ENCODE data around the gene PLEKHA4.
"Not testable (repeated sequence)": the region's sequence is repeated elsewhere in the genome, so short reads cannot be mapped to it uniquely, and the experiment has no call there.

PLEKHA4 gene

DNA sequence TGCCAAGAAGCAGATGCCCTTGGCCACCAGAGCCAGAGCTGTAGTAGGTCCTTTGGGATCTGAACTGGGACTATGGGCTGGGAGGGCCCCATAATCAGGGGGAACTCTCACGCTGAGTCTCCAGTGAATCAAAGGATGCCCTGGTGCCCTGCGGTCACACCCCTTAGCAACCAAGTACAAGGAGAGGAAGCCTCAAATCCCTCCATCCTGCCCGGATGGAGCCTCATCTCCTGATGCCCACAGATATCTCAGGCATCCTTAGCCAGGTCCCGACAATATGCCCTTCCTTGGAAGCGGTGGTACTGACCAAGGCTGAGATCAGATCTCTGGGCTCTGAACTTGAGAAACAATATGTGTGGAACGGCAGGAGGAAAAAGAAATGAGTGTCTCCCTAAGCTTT, 1.7 kb downstream of the PLEKHA4 start:
- no peak for DNase-seq (ENCODE audit: low spot score)

- DNase-seq (ENCODE audit: low spot score): no peak
Measured at GRCh38 chr19:48862827-48863226, 5.6 kb downstream of the PLEKHA4 start.

DNA sequence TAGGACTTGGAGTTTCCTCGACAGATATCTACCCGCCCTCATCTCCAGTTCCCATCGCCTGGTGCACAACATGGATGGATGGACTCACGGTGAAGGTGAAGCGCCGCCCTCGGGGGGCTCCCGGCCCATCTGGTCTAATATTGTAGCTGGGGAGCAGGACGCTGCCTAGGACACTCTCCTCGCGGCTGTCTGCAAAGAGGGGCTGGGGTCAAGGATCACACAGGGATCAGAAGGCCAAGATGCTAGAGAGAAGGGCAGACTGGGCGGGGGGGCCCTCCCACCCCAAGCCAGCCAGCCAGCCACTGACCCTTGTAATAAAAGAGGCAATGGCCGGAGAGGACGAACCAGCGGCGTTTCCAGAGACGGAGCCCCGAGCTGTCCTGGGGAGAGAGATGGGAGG, 7.1 kb downstream of the PLEKHA4 start:
- no peak for DNase-seq (ENCODE audit: low spot score)

DNA sequence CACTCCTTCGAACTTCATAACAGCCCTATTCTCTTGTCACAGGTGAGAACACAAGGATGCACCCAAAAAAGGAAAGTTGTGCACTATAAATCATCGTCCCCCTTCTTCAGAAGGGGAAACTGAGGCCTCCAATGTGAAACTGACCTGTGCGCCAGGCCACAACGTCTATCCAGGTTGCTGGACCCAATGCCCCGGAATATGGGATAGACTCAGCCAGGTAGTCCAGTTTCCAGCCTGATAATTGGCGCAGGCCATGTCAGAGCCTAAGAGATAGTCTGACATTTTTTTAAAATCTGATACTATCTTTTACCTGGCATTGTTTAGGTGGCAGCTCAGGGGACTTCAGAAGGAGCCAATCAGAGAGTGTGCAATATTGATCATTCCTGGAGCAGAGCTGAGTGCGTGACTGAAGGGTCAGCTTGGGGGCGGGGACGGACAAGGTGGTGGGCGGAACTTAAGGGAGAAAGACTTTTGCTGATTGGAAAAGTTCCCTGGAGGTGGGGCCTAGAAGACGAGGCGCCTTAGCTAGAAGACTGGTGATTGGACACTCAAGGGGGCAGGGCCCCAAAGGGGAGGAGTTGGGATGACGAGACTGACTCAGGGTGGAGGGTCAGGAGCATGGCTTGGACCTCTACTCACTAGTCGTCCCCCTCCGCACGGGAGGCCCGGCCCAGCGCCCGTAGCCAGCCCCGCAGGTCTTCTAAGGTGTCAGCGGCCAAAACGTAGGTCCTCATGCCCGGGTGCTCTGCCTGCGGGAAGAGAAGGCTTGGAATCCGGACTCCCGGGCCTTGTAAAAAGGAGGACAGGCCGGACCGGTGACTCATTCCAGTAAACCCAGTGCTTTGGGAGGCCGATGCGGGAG, 8.5 kb downstream of the PLEKHA4 start:
- peak; percentile 52 for DNase-seq (ENCODE audit: low spot score)

DNA sequence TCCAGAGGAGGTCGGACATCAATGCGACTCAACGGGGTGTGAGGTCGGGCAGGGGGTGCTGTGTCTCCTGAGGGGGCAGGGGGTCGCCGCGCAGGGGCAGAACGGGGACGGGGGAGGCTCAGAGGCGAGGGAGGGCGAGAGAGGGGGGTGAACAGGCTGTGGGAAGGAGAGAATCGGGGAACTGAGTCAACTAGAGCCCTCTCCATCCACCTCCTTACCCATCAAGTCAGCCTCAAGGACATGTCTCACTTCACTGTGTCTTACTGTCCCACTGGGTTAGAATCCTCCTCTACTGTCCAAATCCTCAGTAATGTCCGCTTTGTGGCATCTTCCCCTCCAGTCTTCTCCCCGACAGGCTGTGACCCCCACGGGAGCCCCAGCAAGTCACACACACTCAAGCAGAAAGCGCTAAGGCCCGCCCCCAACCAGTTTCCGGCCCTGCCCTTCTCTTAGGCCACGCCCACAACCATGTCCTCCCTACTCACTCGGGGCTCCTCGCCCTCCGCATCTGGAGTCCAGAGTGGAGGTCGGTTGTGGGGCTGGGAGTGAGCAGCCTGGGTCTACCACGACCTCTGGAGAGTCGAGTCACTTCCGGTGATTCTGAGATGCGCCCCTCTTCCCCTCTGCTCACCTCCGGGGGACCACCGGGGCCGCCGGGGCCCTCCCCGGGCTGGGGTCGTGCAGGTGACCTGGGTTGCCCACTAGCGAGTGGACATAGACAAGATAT, 9.3 kb downstream of the PLEKHA4 start:
- no peak for DNase-seq (ENCODE audit: low spot score)

GRCh38 chr19:48856921-48857320, 11.5 kb downstream of the PLEKHA4 start:
- DNase-seq (ENCODE audit: low spot score): no peak

DNA sequence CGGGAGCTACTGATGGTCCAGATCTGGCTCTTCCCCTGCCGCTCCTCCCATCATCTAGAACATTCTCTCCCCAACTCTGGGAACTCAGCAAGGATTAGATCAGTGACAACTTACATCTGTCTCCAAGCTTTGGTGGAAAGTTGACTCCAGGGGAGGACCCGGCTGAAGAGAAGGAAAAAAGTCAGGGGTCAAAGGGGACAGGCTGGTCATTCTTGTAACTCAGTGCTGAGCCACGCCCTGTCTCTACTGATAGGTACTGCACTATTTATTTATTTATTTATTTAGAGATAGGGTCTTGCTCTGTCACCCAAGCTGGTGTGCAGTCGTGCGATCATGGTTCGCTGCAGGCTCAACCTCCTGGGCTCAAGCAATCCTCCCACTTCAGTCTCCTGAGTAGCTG, 14.3 kb downstream of the PLEKHA4 start:
- no peak for DNase-seq (ENCODE audit: low spot score)

GRCh38 chr19:48853483-48853882, 14.9 kb downstream of the PLEKHA4 start:
- DNase-seq (ENCODE audit: low spot score): no peak

GRCh38 chr19:48852292-48852691, 16.1 kb downstream of the PLEKHA4 start:
- DNase-seq (ENCODE audit: low spot score): no peak

DNA sequence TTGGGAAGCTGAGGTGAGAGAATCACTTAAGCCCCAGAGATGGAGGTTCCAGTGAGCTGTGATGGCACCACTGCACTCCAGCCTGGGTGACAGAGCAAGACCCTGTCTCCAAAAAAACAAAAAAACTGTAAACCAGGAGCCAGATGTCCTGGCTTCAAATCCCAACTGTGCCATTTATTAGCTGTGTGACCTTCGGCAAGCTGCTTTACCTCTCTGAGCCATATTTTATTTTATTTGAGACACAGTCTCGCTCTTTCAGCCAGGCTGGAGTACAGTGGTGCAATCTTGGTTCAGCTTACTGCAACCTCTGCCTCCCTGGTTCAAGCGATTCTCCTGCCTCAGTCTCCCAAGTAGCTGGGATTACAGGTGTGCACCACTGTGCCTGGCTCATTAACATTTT, 21.8 kb downstream of the PLEKHA4 start:
- DNase-seq (ENCODE audit: low spot score): not testable (repeated sequence)

DNA sequence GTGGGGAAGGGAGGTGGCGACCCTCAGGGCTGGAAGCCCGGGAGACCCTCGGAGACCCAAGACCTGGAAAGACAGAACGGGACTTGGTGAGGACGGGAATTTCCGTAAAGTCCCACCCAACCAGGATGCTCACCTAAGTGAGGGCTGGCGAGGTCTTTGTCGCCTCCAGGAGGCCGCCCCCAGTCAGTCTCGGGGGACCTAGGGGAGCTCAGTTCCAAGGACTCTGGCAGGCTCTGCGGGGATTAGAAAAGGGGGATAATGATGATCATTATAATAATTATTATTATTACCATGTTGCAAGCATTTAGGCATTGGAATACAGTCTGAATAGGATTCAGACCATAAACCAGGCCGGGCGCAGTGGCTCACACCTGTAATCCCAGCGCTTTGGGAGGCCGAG, 23.0 kb downstream of the PLEKHA4 start:
- no peak for DNase-seq (ENCODE audit: low spot score)

- DNase-seq (ENCODE audit: low spot score): no peak
Measured at GRCh38 chr19:48844472-48844871, 23.9 kb downstream of the PLEKHA4 start.

GRCh38 chr19:48842789-48843162, 25.6 kb downstream of the PLEKHA4 start:
- peak; percentile 41 for DNase-seq (ENCODE audit: low spot score)

DNA sequence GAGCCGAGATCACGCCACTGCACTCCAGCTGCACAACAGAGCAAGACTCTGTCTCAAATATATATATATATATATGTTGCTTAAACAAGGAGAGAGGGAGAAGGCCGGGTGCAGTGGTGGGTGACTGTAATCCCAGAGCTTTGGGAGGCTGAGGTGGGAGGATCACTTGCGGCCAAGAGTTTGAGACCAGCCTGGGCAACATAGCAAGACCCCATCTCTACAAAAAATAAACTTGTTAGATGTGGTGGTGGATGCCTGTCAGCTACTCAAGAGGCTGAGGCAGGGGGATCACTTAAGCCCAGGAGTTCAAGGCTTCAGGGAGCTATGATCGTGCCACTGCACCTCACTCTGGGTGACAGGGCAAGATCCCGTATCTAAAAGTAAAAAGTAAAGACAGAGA, 26.8 kb downstream of the PLEKHA4 start:
- DNase-seq (ENCODE audit: low spot score): no peak

DNA sequence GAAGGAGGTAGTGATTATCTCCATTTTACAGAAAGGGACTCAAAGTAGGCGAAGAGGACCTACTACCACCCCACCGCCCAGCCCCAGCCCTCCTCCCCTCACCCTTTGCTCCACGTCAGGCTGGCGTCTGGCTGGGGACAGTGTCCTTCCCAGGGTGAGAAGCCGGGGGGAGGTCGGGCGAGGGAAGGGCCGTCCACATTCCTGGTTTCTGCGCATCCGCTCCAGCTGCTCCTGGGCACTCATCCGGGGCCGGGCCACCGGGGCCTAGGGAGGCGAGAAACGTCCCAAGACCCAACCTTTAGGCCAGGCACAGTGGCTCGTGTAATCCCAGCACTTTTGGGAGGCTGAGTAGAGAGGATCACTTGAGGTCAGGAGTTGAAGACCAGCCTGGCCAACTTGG, 27.4 kb downstream of the PLEKHA4 start:
- DNase-seq (ENCODE audit: low spot score): no peak

DNA sequence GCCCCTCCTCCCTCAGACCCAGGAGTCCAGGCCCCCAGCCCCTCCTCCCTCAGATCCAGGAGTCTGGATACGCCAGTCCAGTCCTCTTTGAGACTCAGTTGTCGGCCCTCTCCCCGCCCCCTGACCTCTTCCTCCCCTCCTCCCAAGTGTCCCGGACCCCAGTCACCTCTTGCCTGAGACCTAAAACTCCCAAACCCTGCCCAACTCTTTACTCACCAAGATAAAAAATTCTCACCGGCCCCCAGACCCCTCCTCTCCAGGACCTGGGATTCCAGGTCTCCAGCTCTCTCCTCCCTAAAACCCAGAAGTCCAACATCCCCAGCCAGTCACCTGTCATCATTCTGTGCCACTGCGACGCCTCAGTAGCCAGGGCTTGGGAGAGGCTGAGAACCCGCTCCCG, 30.7 kb downstream of the PLEKHA4 start:
- DNase-seq (ENCODE audit: low spot score): no peak

- peak; percentile 85 for DNase-seq (ENCODE audit: low spot score)
Measured at GRCh38 chr19:48837051-48837524, 31.3 kb downstream of the PLEKHA4 start.

DNA sequence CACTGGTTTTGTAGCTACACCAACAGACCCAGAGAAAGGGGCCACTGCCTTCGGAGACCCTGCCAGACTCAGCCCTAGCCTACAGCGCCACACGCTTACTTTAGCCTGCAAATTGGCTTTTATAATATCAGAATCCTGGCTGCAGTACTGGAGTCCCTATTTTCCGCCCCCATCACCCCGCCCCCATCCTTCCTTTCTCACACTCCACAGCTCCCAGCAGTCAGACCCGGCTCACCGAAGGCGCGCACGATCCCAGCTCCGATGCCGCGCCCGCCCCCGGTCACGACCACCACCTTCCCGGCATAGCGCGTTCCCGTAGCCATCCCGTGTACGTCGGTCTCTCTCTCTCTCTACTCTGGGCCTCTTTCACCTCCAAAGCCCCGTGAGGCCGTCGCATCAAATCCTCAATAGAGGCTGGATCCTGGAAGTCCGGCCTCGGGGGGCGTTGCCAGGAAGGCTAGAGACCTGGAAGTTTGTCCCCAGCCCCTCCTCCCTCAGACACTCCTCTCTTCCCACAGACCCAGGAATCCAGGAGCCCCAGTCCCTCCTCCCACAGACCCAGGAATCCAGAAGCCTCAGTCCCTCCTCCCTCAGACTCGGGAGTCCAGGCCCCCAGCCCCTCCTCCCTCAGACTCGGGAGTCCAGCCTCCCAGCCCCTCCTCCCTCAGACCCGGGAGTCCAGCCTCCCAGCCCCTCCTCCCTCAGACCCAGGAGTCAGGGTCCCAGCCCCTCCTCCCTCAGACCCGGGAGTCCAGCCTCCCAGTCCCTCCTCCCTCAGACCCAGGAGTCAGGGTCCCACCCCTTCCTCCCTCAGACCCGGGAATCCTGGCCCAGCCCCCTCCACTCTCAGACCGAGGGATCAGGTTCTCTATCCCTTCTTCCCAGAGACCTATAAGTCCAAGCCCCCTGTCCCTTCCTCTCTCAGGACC, 32.1 kb downstream of the PLEKHA4 start, which contains the start of gene HSD17B14:
Gene HSD17B14 (minus strand): TSS at position 403 of the 929 bp plus-strand sequence. CDS start 80 bp downstream, at position 323.
- peak; percentile 51 for DNase-seq (ENCODE audit: low spot score)

DNA sequence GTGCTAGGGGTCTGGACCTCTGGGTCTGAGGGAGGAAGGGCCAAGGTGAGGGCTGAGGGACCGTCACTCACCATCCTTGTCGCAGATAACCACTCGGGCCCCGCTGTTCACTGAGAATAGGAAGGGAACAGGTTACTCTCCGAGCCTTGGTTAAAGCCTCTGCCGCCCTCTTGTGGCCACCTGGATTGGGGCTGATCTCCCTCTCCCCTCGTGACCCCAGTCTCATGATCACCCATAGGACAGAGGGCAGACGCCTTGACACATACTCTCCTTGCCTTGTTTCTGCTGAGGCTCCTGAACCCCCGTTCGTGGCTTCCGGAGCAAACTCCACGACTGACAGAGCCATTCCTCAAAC, 32.7 kb downstream of the PLEKHA4 start:
- DNase-seq (ENCODE audit: low spot score): peak; percentile 80

DNA sequence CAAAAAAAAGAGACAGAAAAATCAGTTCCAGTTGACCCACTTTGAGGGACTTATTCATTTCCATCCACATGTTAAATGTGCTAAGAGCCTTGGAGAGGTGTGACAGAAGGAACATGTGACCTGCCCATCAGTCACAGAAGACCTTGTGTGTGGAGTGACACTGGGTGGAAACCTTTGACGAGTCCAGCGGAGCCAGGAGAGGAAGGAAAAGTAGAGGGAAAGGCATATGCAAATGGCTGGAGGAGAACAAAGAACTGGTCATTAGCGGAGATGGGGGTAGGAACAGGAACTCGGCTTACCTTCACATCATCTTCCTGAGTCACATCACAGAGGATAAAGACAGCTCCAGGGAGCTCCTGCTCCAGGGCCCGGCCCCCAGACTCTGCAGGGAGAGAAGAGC, 34.4 kb downstream of the PLEKHA4 start:
- no peak for DNase-seq (ENCODE audit: low spot score)

DNA sequence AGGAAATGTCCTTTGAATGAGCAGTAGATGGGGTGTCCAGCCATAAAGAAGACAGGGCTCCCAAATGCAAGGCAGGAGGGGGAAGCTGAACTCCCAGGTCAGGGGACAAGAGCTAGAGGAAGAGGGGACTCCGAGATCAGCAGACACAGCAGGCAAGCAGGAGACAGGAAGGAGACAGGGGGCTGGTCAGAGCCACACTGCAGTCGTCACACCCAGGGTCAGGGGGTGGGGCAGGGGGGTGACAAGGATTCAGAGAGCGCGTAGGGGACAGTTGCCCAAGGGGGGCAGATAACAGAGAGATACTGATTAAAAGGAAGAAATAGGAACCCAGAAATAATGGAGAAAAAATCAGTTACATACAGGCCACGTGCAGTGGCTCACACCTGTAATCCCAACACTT, 35.4 kb downstream of the PLEKHA4 start:
- no peak for DNase-seq (ENCODE audit: low spot score)

GRCh38 chr19:48830965-48831364, 37.5 kb downstream of the PLEKHA4 start:
- no peak for DNase-seq (ENCODE audit: low spot score)

Data from SK-N-DZ (cell line).